ENCODE data around the gene MBD5.
"Not testable (repeated sequence)": the region's sequence is repeated elsewhere in the genome, so short reads cannot be mapped to it uniquely, and the experiment has no call there.

MBD5 gene

DNA sequence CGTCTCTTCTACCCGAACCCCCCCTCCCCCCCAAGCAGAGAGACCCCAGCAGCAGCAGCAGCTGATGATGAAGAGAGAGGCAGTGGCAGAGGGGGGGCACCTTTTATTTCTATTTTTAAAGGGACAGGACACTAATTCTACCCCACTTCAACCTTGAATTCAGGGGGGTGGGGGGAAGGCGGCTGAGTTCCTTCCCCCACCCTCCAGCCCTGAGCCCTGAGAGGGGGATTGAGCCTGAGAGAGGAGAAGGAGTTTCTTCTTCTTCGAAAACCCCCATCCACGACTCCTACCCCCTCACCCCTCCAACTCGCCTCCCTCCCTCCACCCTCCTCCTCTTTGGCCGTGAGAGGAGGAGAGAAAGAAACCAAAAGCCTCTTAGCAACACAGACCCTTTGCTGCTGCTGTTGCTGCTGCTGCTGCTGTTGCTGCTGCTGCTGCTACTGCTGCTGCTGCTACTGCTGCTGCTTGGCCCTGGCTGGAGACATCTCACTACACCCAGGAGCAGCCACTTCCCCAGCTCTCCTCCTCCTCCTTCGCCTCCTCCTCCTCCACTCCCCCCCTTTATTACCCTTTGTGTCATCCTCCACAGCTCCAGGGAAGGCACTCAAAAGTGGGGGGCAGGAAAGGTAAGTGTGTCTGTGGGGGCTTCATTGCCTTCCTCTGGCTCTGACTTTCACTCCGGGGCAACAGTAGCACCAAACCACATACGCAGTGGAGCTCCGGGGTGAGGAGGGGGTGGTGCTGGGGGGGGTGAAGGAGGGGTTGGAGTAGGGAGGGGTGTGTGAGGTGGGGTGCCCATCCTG lies at the start of gene MBD5:
Gene MBD5, plus strand, starts transcription at position 33 of the 803 bp plus-strand sequence.
- DNase-seq (ENCODE audit: low read depth), result peak; percentile 38

DNA sequence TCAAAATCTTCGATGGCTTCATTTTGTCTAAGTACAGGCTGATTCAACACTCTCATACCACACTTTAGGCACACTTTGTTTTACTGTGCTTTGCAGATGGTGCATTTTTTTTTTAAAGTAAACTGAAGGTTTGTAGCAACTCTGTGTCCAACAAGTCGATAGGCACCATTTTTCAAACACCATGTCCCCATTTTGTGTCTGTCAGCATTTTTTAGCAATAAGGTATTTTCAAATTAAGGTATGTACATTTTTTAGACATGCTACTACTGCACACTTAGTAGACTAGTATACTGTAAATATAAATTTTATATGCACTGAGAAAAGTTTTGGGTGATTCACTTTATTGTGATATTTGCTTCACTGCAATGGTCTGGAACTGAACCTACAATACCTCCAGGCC lies 44.8 kb upstream of the MBD5 start:
- no peak for DNase-seq (ENCODE audit: low read depth)

DNA sequence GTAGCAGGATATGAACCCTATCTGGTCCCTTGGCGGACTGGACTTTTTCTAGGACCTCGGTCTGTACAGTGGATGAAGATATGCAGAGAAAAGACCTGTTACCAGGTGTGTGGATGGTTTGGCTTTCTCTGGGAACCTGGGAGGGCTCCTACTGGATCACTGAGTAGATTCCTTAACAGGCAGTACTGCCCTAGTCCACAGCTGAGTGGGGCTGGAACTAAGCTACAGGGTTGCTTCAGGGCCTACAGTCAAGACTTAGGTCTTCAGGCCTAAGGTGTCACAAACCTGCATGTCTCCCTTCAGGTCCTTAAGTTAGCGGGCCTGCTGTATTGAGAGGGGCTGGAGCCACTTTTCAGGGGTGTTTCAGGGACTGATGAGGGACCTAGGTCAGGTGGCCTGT lies 43.2 kb upstream of the MBD5 start:
- DNase-seq (ENCODE audit: low read depth), result no peak

DNA sequence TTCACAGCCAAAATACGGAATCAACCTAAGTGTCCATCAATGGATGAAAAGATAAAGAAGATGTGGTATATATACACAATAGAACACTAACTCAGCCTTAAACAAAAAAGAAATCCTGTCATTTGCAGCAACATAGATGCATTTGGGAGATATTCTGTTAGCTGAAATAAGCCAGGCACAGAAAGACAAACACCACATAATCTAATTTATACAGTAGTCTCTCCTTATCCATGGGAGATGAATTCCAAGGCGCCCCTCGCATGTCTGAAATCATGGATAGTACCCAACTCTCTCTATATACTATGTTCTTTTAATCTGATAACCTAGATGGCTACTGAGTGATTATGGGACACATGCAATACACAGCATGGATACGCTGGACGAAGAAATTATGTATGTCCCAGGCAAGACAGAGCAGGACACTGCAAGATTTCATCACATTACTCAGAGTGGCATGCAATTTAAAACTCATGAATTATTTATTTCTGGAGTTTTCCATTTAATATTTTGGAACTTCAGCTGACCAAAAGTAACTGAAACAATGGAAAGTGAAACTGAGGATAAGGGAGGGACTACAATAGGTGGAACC lies 39.9 kb upstream of the MBD5 start:
- DNase-seq (ENCODE audit: low read depth), result no peak

DNA sequence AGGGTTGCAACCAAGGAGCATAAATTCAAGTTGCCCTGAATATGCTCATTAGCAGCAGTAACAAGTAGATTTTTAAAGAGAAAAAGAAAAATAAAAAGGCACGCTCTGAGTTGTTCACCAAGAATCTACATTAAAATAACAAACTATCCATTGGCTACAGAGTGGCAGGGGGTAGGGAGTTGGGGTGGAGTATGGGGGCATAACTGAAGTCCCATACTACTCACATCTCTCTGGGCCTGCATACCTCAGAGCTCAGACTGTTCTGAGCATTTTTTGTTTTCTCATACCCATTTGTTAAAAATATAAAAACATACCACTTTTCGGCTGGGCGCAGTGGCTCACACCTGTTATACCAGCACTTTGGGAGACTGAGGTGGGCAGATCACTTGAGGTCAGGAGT lies 31.8 kb upstream of the MBD5 start:
- no peak for DNase-seq (ENCODE audit: low read depth)

DNA sequence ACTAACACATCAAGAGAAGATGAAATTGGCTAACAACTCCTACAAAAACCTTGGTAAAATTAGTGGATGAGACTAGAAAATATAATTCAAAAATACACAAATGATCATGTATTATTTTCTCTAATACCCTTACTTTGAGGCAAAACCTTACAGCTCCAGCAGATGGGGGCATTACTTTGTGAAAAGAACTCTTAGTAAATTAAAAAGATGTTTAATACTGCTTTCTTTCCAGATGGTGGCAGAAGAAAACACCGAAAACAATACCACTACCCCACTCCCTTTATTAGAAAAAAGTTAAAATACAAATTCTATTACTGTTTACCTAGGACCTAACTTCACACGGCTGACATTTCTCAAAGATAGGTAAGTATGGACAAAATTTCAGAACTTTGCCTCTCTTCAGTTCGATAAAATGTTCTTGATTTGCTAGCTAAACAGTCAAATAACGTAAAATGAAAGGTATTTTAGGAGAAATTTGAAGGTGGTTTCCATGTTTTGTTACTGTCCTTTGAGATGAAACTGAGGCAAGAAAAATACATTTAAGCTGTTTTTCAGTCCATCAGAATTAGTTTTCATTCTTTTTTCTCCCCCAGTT lies 31.0 kb upstream of the MBD5 start:
- DNase-seq (ENCODE audit: low read depth), result no peak

DNA sequence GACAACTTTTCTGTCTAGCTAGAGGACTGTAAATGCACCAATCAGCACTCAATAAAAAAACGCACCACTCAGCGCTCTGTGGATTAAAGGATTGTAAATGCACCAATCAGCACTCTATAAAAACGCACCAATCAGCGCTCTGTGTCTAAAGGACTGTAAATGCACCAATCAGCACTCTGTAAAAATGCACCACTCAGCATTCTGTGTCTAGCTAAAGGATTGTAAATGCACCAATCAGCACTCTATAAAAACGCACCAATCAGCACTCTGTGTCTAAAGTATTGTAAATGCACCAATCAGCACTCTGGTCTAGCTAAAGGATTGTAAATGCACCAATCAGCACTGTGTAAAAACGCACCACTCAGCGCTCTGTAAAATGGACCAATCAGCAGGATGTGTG lies 25.9 kb upstream of the MBD5 start:
- not testable (repeated sequence) for DNase-seq (ENCODE audit: low read depth)

DNA sequence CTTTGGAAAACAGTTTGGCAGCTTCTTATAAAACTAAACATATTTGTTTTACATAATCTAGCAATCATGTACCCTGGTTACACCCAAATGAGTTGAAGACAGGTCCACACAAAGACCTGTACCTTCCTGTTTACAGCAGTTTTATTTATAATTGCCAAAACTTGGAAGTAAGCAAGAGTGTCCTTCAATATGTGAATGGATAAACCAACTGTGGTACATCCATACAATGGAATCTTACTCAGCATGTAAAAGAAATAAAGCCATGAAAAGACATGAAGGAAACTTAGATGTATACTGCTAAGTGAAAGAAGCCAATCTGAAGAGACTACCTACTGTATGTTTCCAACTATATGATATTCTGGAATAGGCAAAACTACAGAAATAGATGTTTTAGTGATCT lies 24.1 kb upstream of the MBD5 start:
- no peak for DNase-seq (ENCODE audit: low read depth)

DNA sequence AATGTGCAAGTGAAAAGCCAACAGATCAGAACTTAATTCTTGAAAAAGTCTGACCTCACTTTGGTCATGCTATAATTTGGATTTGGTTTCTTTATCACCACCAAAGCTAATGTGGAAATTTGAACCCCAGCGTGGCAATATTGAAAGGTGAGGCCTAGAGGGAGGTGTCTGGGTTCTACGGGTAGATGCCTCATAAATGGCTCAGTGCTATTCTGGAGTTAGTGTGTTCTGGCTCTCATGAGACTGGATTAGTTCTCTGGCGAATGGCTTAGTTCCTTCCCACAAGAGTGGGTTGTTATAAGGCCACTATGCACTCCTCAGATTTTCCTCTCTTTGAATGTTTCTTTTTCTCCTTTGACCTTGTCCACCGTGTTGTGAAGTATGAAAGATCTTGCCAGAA lies 22.7 kb upstream of the MBD5 start:
- DNase-seq (ENCODE audit: low read depth), result no peak

DNA sequence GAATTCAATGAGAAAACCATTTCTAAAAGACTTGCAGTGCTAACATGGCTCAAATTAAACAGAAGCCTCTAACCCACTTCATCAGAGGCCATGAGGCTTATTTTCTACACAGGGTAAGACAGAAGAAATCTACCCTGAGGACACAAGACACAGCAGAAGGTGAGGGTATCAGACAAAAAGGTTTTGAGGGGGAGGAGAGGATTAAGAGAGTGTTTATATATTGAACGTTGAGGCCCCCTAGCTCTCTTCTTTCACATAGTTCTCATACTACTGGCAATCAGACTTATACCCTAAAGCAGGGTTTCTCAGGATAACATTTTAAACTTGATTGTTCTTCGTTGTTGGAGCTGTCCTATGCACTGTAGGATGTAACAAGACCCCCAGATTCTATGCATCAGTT lies 21.8 kb upstream of the MBD5 start:
- no peak for DNase-seq (ENCODE audit: low read depth)

DNA sequence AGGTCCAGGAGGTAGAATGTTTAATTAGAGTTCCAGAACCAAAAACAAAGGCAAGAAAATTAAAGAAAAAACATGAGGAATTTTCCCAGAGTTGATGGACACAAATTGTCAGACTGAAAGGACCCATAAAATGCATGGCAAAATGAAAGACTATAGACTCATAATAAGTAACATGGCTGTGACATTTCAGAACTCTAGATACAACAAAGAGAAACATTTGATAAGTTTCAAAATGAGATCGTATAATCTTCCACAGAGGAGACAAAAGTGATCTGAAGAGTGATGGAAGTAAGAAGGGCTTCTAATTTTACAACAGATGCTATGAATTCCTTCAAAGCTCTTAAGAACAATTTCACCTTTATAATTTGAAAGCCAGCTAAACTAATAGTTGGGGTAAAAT lies 20.8 kb upstream of the MBD5 start:
- DNase-seq (ENCODE audit: low read depth), result no peak

DNA sequence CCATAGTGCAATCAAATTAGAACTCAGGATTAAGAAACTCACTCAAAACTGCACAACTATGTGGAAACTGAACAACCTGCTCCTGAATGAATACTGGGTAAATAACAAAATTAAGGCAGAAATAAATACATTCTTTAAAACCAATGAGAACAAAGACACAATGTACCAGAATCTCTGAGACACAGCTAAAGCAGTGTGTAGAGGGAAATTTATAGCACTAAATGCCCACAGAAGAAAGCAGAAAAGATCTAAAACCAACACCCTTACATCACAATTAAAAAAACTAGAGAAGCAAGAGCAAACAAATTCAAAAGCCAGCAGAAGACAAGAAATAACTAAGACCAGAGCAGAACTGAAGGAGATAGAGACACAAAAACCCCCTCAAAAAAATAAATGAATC lies 18.5 kb upstream of the MBD5 start:
- DNase-seq (ENCODE audit: low read depth), result not testable (repeated sequence)

DNA sequence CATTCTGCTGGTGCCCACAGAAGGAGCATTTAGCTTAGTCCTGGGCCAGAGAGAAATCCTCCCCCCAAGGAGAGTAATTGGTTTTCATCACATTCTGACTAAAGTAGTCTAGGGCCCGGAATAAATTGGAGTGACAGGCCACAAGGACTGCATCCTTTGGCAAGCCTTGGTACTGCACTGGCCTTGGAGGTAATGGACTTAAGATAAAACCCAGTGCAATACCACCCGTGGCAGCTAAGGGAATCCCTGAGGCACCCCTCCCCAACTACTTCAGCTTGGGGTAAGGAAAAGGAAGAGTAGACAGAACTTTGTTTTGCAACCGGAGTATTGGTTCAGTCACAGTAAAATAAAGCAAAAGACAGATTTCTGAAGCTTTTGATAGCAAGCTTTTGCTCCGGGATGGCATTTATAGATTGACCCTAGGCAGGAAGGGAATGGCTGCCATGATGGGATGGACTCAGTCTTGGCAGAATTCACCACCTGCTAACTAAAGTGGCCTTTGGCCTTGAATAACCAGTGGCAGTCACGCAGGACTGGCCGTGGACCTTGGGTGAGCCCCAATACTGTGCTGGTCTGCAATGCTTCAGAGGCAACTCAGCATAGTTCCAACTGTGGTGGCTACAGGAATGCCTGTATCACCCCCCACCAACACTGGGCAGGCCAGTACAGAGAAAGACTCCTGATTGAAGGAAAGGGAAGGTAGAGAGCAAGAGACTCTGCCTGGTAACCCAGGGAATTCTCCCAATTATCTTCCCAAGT lies 14.5 kb upstream of the MBD5 start:
- DNase-seq (ENCODE audit: low read depth), result no peak

DNA sequence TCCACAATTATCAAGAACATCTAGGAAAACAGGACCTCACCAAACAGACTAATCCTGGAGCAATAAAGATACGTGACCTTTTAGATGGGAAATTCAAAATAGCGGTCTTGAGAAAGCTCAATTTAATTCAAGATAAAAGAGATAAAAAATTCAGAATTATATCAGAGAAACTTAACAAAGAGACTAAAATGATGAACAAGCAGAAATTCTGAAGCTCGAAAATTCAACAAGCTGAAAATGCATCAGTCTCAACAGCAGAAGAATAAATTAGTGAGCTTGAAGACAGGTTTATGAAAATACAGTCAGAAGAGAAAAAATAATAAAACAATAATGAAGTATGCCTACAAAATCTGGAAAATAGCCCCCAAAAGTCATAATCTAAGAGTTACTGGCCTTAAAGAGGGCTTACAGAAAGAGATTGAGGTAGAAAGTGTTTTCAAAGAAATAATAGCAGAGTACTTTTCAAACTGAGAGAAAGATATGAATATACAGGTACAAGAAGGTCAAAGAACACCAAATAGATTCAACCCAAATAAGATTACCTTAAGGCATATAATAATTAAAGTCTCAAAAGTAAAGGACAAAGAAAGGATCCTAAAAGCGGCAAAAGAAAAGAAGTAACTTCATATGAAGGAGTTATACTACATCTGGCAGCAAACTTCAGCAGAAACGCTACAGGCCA lies 13.5 kb upstream of the MBD5 start:
- DNase-seq (ENCODE audit: low read depth), result no peak

DNA sequence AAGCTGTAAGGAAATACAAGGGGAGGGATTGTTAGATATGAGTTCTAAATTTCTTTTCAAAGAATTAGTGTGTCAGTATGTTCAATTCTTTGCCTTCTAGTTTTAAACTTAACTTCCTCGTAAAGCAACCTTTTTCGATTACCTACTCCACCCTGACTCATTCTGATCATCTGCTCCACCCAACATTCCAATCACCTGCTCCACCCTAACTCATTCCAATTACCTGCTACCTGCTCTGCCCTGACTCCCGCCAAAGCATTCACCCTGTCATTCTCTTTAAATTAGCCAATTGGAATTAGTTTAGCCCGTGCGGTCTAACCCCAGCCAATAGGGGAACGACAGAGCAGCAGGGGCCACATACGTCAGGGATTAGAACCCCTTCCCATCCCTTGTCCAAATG lies 12.5 kb upstream of the MBD5 start:
- DNase-seq (ENCODE audit: low read depth), result not testable (repeated sequence)

DNA sequence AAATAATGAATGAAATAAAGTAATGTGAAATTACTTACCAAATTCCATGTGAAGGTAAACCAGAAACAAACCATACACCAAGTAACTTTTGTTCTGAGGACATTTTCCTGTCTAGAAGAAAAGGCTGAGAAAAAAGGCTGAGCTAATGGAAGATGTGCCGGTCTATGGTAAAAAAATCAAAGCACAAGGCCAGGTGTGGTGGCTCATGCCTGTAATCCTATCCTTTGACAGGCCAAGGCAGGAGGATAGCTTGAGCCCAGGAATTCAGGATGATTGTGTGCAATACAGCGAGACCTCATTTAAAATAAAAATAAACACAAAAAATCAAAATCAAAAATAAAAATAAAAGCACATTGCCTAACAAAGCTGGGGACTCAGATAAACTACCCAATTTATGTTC lies 7.0 kb upstream of the MBD5 start:
- DNase-seq (ENCODE audit: low read depth), result no peak

DNA sequence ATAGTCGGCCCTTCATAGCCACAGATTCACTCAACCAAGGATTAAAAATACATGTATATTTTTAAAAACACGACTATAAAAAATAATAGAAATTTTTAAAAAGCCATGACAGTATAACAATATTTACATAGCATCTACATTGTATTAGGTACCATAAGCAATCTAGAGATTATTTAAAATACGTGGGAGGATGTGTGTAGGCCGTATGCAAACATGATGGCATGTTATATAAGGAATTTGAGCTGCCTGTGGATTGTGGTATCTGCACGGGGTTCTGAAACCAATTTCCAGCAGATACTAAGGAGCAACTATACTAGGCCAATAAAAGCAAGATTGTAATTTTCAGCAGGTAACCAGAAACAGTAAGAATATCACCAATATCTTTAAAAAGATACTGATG lies 6.3 kb upstream of the MBD5 start:
- DNase-seq (ENCODE audit: low read depth), result no peak

DNA sequence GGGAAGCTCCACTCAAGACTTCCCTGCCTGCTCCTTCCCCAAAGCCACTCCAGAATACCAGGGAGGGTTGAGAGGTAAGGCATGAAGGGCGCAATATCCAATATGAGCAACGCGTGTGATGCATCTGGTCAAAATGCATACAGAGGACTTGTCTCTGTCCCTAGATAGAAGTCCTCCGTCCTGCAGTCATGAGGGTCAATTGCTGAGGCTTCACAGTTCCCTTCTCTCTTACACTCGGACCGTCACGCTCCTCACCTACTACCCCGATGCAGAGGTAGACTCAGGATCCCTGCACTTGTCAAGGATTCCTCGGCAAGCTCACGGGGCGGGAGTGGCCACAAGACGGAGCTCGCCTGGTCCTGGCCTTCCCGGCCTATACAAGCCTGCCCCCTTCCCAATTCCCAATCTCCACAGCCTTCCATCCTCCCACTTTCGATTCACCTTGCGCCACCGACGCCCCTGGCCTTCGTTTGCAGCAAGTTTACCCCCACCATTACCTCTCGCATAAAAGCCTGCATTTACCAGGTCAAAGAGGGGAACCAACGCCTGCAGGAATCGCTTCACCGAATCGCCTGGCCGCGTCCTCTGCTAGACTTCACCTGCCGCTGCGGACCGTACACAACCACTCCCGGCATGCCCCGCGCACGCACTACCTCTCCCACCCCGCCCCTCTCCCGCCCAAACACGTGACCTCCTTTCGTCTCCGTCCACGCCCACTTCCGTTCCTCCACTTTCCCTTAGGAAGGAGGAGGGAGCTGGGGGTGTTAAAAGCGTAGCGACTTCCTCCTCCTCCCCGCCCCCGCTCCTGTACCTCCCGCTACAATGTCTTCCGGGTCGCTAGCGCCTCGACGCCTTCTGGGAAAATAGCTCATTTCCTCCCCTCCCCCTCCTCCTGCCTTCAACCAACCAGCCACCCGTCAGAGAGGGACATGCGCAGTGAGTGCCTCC lies 506 bp upstream of the MBD5 start, which contains the start of gene ORC4:
Gene ORC4, minus strand, starts transcription at position 627 of the 948 bp plus-strand sequence. CDS start 44,779 bp downstream, outside the sequence.
- DNase-seq (ENCODE audit: low read depth), result peak; percentile 96

DNA sequence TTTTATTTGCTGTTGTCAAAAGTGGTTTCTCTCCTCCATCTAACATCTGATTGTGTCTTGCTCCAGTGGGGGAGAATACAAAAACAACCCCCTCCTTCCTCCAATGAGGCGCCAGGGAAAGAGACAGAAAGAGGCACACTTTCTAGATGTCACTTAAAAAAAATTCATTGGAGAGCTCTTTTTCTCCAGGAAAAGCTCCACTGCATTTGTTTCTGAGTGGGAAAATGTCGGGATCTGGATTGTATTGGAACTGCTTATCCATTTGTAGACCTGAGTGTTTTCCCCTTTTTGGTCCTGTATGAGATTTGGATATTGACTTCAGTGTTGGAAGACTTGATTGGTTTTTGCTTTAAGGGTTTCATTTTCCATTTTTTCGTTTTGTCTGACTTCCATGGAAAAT lies 995 bp downstream of the MBD5 start:
- no peak for DNase-seq (ENCODE audit: low read depth)

DNA sequence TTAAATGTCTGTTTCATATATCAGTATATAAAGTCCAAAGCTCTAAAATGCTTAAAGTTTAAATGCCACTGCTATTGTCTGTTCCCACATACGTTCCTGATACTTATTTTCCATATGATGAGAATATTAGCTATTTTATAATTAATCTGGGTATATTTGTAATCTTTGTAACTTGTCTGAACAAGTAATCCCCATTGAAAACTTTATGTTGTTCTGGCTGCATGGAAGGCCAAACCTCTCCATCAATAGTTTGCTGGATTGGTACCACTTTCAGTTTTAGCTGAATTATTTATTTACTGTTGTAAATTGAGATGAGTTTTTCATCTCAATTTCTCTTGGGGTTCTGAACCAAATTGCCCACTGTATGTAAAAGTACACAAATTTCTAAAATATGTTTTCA lies 1.5 kb downstream of the MBD5 start:
- no peak for DNase-seq (ENCODE audit: low read depth)

DNA sequence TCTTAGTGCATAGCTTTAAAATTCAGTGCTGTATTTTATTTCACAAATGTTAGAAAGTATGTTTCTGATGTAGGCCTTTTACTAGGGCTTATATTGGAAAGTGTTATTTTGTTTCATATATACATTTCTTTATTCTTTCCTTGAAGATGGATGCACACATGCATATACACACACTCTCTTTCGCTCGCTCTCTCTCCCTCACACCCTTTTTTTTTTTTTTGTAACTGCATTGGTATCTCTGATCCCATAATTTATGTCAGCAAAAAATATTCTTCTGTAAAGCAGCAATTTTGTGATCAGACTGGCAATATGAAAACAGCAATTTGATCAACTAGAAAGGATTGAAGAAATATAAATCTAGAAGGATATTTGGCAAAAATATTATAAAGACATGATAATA lies 2.0 kb downstream of the MBD5 start:
- DNase-seq (ENCODE audit: low read depth), result no peak

Data from stimulated activated CD8-positive, alpha-beta memory T cell treated with anti-CD3 and anti-CD28 coated beads, Interleukin-4, amount 100 ng/mL, for 24 hours (primary cell).